GM12892 (cell line): Measurements from ENCODE around the gene MYH10.

ENCODE experiments used
- POLR2A ChIP-seq: IDR thresholded peaks from 2 replicates; pipeline ENCODE4 v1.6.1; 2011; ENCODE audit warnings: low read depth, low read length, control low read depth
- POLR2AphosphoS5 ChIP-seq: IDR thresholded peaks from 2 replicates; pipeline ENCODE4 v1.6.1; 2011; ENCODE audit warnings: low read depth, low read length, control low read depth
- TAF1 ChIP-seq: IDR thresholded peaks from 2 replicates; pipeline ENCODE4 v1.6.1; 2011; ENCODE audit warnings: low read depth, mild to moderate bottlenecking, control low read depth, low read length, borderline replicate concordance

DNA sequence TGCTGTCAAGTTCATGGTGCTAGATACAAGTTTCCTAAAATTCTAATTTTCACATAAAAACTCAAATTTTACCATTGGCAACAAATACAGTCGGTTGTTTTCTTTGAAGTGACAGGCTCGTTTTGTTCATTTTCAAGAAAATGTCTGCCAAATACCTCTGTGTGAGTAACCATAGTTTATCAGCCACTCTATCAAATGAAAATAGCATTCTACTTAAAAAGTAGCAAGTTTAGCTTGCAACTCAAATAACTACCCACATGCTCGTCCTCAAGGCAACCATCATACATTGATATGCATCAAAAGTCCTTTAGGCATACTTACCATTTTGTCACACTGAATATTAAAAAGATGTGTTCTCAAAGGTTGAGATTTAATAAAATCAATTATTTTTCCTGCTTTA is 11.7 kb downstream of the MYH10 start:
- no peak for TF ChIP-seq TAF1
- no peak for TF ChIP-seq POLR2A
- no peak for TF ChIP-seq POLR2AphosphoS5
